ENCODE results near the gene E2F4.

The E2F4 gene

GRCh38 chr16:67150047-67150832, 41.7 kb upstream of the E2F4 start:
- WGBS, 2 experiments, result 5% methylated on average over 94 of the region's 94 CpGs
- no peaks in the 10 kb centered on the region for H3K9me3 ChIP-seq (ENCODE audit: control insufficient read depth, low read length)
- H3K27ac ChIP-seq (ENCODE audit: insufficient read depth, low read depth, low read length, poor library complexity, severe bottlenecking), result no peak overlapping the region
- H3K4me1 ChIP-seq (ENCODE audit: control insufficient read depth, insufficient read depth, low read length), result no peaks in the 10 kb centered on the region
- peak overlapping the region; percentile 44 for H3K4me3 ChIP-seq (ENCODE audit: insufficient read depth, low read depth, low read length)
- peaks cover 62% of the 10 kb centered on the region for H3K27me3 ChIP-seq (ENCODE audit: control insufficient read depth, insufficient read depth, low read length, poor library complexity, severe bottlenecking)
- peaks cover 21% of the 10 kb centered on the region for H3K36me3 ChIP-seq (ENCODE audit: control insufficient read depth, insufficient read depth, low read length)

DNA sequence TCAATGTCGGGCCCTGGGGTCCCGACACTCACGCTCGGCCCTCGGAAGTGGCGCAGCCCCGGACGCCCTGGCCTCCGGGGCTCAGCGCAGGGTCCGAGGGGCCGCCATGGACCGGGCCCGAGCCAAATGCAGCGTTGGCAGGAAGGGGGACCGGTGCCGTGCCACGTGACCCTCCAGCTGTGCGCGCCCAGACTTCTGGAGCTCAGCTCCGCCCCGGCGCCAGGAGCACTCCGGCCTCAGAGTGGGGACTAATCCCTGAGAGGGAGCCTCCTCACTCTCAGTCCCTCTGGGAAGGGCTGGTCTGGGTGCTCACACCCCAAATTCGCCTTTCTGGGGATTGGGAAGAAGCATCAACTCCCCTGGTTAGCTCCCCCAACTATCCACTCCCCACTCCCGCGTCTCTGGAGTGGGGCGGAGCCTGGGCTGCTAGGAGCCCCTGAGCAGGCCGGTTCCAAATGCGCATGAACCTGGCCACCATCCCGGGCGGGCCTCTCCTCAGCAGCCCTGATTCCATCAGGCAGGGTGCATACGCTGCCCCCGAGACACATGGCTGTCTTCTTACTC, 41.0 kb upstream of the E2F4 start, which contains the start of gene B3GNT9:
Gene B3GNT9, minus strand, starts transcription at position 166 of the 564 bp plus-strand sequence. CDS start 513 bp downstream, outside the sequence.
- H3K4me1 ChIP-seq (ENCODE audit: control insufficient read depth, insufficient read depth, low read length), result no peaks in the 10 kb centered on the region
- H3K27ac ChIP-seq (ENCODE audit: insufficient read depth, low read depth, low read length, poor library complexity, severe bottlenecking), result no peak within 1 kb of the TSS
- H3K9me3 ChIP-seq (ENCODE audit: control insufficient read depth, low read length), result no peaks in the 10 kb centered on the region
- H3K4me3 ChIP-seq (ENCODE audit: insufficient read depth, low read depth, low read length), result peak within 1 kb of the TSS; percentile 44
- 2% methylated on average over 34 of the region's 34 CpGs for WGBS, 2 experiments
- H3K27me3 ChIP-seq (ENCODE audit: control insufficient read depth, insufficient read depth, low read length, poor library complexity, severe bottlenecking), result peaks cover 69% of the 10 kb centered on the region
- peaks cover 19% of the 10 kb centered on the region for H3K36me3 ChIP-seq (ENCODE audit: control insufficient read depth, insufficient read depth, low read length)

GRCh38 chr16:67151431-67152097, 40.4 kb upstream of the E2F4 start:
- Histone ChIP-seq H3K4me1 (ENCODE audit: control insufficient read depth, insufficient read depth, low read length) (no peaks in the 10 kb centered on the region), H3K4me3 (ENCODE audit: insufficient read depth, low read depth, low read length) (no peak overlapping the region), H3K36me3 (ENCODE audit: control insufficient read depth, insufficient read depth, low read length) (peaks cover 19% of the 10 kb centered on the region), H3K27me3 (ENCODE audit: control insufficient read depth, insufficient read depth, low read length, poor library complexity, severe bottlenecking) (peaks cover 75% of the 10 kb centered on the region), H3K27ac (ENCODE audit: insufficient read depth, low read depth, low read length, poor library complexity, severe bottlenecking) (no peak overlapping the region), H3K9me3 (ENCODE audit: control insufficient read depth, low read length) (no peaks in the 10 kb centered on the region)
- WGBS, 2 experiments, result 63 to 65% methylated on average over 8 of the region's 8 CpGs

GRCh38 chr16:67154578-67155294, 37.2 kb upstream of the E2F4 start:
- 21 to 22% methylated on average over 61 of the region's 61 CpGs for WGBS, 2 experiments
- H3K27ac ChIP-seq (ENCODE audit: insufficient read depth, low read depth, low read length, poor library complexity, severe bottlenecking), result no peak overlapping the region
- no peaks in the 10 kb centered on the region for H3K36me3 ChIP-seq (ENCODE audit: control insufficient read depth, insufficient read depth, low read length)
- no peaks in the 10 kb centered on the region for H3K9me3 ChIP-seq (ENCODE audit: control insufficient read depth, low read length)
- H3K4me1 ChIP-seq (ENCODE audit: control insufficient read depth, insufficient read depth, low read length), result peaks cover 7% of the 10 kb centered on the region
- H3K4me3 ChIP-seq (ENCODE audit: insufficient read depth, low read depth, low read length), result peak overlapping the region; percentile 14
- peaks cover 100% of the 10 kb centered on the region for H3K27me3 ChIP-seq (ENCODE audit: control insufficient read depth, insufficient read depth, low read length, poor library complexity, severe bottlenecking)

GRCh38 chr16:67155295-67156142, 36.4 kb upstream of the E2F4 start:
- Histone ChIP-seq H3K9me3 (ENCODE audit: control insufficient read depth, low read length) (no peaks in the 10 kb centered on the region), H3K4me1 (ENCODE audit: control insufficient read depth, insufficient read depth, low read length) (peaks cover 9% of the 10 kb centered on the region), H3K4me3 (ENCODE audit: insufficient read depth, low read depth, low read length) (peak overlapping the region; percentile 14), H3K27me3 (ENCODE audit: control insufficient read depth, insufficient read depth, low read length, poor library complexity, severe bottlenecking) (peaks cover 100% of the 10 kb centered on the region), H3K27ac (ENCODE audit: insufficient read depth, low read depth, low read length, poor library complexity, severe bottlenecking) (no peak overlapping the region), H3K36me3 (ENCODE audit: control insufficient read depth, insufficient read depth, low read length) (no peaks in the 10 kb centered on the region)
- WGBS, 2 experiments, result 6% methylated on average over 74 of the region's 74 CpGs

DNA sequence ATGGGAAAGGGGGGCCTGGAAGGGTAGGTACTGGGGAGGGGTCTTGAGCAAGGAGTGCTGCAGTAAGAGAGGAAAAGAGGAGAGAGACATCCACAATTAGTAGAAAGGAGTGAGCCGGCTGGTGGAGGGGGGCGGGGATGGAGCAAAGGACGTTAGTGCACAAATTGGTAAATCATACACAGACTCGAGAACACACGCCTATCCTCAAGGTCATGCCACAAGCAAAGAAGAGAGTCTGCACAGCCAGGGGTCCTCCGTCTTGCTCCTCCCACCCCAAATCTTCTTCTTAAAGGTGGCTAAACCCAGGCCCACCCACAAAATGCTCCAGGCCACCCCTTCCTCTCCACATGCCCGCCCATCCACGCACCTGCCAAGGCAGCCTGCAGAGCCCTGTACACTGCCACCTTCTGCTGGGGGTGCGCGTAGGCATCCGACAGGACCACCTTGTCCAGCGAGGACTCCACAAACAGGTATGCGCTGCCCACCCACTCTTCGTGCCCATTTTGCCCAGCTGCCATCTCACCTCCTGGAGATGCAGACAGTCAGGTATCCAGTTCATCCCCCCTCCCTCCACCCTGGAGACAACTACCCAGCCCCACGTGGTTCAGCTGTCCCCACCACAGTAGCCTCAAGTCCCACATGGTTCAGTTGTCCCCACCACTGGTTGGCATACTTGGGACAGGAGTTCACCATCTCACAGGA, 35.7 kb upstream of the E2F4 start:
- H3K4me3 ChIP-seq (ENCODE audit: insufficient read depth, low read depth, low read length), result no peak overlapping the region
- H3K36me3 ChIP-seq (ENCODE audit: control insufficient read depth, insufficient read depth, low read length), result no peaks in the 10 kb centered on the region
- peaks cover 9% of the 10 kb centered on the region for H3K4me1 ChIP-seq (ENCODE audit: control insufficient read depth, insufficient read depth, low read length)
- H3K9me3 ChIP-seq (ENCODE audit: control insufficient read depth, low read length), result no peaks in the 10 kb centered on the region
- 58 to 59% methylated on average over 15 of the region's 15 CpGs for WGBS, 2 experiments
- peaks cover 100% of the 10 kb centered on the region for H3K27me3 ChIP-seq (ENCODE audit: control insufficient read depth, insufficient read depth, low read length, poor library complexity, severe bottlenecking)
- H3K27ac ChIP-seq (ENCODE audit: insufficient read depth, low read depth, low read length, poor library complexity, severe bottlenecking), result no peak overlapping the region

DNA sequence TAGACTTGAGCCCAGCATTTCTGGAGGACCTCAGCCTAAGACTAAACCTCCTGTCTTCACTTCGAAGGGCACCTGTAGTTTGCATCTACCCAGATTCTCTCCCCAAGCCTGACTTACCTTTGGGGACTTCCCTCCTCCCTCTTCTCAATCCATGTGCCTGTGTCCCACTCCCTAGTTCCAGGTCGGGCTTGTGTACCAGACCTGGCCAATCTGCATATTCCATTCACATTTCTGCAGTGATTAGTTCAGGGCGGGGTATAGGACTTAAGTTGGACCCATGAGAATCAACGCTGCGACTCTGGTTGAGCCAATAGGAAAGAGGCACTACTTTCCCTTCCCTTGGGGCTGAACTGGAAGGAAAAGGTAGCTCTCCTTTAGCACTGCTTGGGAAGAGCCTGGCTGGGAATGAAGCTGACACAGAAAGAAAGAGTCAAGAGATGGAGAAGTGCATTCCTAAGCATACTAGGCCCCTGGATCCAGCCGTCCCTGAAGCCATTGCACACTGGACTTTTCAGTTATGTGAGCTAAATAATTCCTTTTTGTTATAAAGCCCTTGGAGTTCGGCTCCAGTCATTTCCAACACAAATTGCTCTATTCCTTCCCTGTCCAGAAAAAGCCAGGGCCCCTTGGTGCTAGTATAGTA, 34.7 kb upstream of the E2F4 start:
- no peak overlapping the region for H3K27ac ChIP-seq (ENCODE audit: insufficient read depth, low read depth, low read length, poor library complexity, severe bottlenecking)
- no peaks in the 10 kb centered on the region for H3K9me3 ChIP-seq (ENCODE audit: control insufficient read depth, low read length)
- no peaks in the 10 kb centered on the region for H3K36me3 ChIP-seq (ENCODE audit: control insufficient read depth, insufficient read depth, low read length)
- H3K27me3 ChIP-seq (ENCODE audit: control insufficient read depth, insufficient read depth, low read length, poor library complexity, severe bottlenecking), result peaks cover 100% of the 10 kb centered on the region
- peaks cover 9% of the 10 kb centered on the region for H3K4me1 ChIP-seq (ENCODE audit: control insufficient read depth, insufficient read depth, low read length)
- WGBS, 2 experiments, result 52 to 56% methylated on average over 7 of the region's 7 CpGs
- no peak overlapping the region for H3K4me3 ChIP-seq (ENCODE audit: insufficient read depth, low read depth, low read length)

GRCh38 chr16:67157892-67158635, 33.9 kb upstream of the E2F4 start:
- 54 to 57% methylated on average over 6 to 7 of the region's 7 CpGs for WGBS, 2 experiments
- Histone ChIP-seq H3K9me3 (ENCODE audit: control insufficient read depth, low read length) (no peaks in the 10 kb centered on the region), H3K4me3 (ENCODE audit: insufficient read depth, low read depth, low read length) (no peak overlapping the region), H3K36me3 (ENCODE audit: control insufficient read depth, insufficient read depth, low read length) (no peaks in the 10 kb centered on the region), H3K27me3 (ENCODE audit: control insufficient read depth, insufficient read depth, low read length, poor library complexity, severe bottlenecking) (peaks cover 100% of the 10 kb centered on the region), H3K4me1 (ENCODE audit: control insufficient read depth, insufficient read depth, low read length) (peaks cover 9% of the 10 kb centered on the region), H3K27ac (ENCODE audit: insufficient read depth, low read depth, low read length, poor library complexity, severe bottlenecking) (no peak overlapping the region)

All from ectodermal cell (in vitro differentiated cells).